ENCODE data around the gene KCND3.

GRCh38 chr1:111831153-111831552, 158.3 kb downstream of the KCND3 start:
- TF ChIP-seq CTCF (IDR thresholded peaks at IDR 0.05; ENCODE audit: low read depth, low read length): no peak
- no peak for TF ChIP-seq MAX (IDR thresholded peaks at IDR 0.05; ENCODE audit: low read depth, low read length)
- no peak for TF ChIP-seq POLR2A (IDR thresholded peaks at IDR 0.05; ENCODE audit: extremely low read depth, insufficient read length)
- TF ChIP-seq MYC (IDR thresholded peaks at IDR 0.05; ENCODE audit: low read depth, low read length): no peak

Data from NB4 (cell line).